Memory B cell (primary cell): ENCODE data around the gene FARP1.
A peak's percentile ranks its signal among the peaks of the same experiment; 100 is the strongest.

Source experiments
- ATAC-seq: fragments of 150-1000 bp; cut with Tn5 transposase; 2 replicates; pipeline ENCODE4 v1.10.0; 2021; ENCODE audit warnings: low read depth, mild to moderate bottlenecking, moderate library complexity
- DNase-seq, 2 donors: peaks; one replicate each; pipeline ENCODE4 v3.0.0; 2022; ENCODE audit warnings: low spot score in 2 of 2
- H3K27ac Mint-ChIP-seq: one replicate; pipeline ENCODE4 v1.8.0; 2022; ENCODE audit warnings: mild to moderate bottlenecking, moderate library complexity, mixed read lengths
- H3K27me3 Mint-ChIP-seq: one replicate; pipeline ENCODE4 v1.8.0; 2022; ENCODE audit warnings: mixed read lengths
- H3K36me3 Mint-ChIP-seq: one replicate; pipeline ENCODE4 v1.8.0; 2022; ENCODE audit warnings: mild to moderate bottlenecking, mixed read lengths
- H3K4me1 Mint-ChIP-seq: one replicate; pipeline ENCODE4 v1.8.0; 2022; ENCODE audit warnings: mixed read lengths
- H3K4me3 Mint-ChIP-seq: one replicate; pipeline ENCODE4 v1.8.0; 2022; ENCODE audit warnings: mild to moderate bottlenecking, moderate library complexity, mixed read lengths
- H3K9me3 Mint-ChIP-seq: one replicate; pipeline ENCODE4 v1.8.0; 2022; ENCODE audit warnings: mixed read lengths

FARP1 gene

DNA sequence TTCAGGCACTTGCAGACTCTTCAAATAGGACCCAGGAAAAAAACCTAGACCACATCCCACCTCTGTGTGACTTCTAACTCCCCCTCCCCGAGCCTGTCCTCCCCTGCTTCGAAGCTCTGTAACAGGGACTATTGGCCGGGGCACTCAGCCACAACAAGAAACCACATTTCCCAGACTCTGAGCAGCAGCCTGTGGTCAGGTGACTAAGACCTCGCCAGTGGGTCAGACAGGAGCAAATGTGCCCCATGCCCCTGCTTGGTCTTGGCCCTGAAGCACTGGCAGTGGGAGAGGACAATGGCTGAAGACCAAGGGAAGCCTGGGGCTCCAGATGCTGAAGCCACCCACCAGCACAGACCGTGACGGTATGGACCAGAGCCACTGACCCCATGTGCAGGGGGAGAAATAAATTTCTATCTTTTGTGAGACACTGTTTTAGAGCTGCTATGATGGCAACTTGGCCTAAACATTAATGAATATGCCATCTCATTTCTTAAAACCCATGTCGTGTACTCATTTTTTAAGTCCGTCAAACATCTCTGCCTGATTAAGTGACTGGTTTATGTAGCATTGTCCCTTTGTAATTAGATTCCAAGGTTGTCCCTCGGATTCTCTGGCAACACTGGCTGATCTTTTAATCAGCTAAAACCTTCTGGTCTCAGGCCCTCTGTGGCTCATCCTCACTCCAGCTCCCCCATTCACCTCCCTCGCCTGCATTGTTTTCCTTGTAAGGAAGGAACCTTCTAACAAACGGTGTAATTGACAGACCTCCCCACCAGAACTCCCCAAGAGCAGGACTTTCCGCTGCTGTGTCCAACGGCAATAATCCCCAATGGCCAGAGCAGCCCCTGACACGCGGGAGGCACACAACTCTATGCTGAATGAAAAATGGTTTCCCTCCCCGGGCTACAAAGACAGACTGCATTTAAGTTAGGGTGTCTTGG is 335.6 kb downstream of the FARP1 start:
- Mint-ChIP-seq H3K4me3 (peak overlapping the region; percentile 55), H3K4me1 (peaks cover 50% of the 10 kb centered on the region), H3K27me3 (no peaks in the 10 kb centered on the region), H3K36me3 (peaks cover 12% of the 10 kb centered on the region), H3K27ac (peak overlapping the region; percentile 19), H3K9me3 (no peaks in the 10 kb centered on the region)
- DNase-seq (no peak), ATAC-seq (no peak)

DNA sequence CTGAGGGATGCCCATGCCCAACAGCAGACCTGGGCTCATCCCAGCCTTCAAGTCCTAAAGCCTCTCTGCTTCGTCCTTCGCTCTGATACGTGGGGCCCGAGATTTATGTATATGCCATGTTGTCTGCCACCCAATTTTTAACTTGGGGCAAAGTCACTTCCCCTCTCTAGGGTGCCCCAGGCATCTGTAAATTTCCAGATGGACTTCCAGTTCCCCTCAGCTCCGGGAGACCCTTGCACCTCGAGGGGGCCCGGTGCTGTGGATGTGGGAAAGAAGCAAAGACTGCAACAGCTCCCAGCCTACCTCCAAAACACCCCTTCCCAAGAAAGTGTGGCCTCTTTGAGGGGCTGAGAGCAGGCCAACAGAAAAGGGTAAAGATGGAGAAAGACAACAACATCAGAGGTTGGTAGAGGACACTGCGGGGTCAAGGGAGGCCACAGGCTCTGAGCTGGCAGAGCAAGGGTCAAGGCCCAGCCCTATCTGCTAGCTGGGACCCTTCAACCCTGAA is 336.7 kb downstream of the FARP1 start:
- Mint-ChIP-seq H3K9me3 (no peaks in the 10 kb centered on the region), H3K36me3 (peaks cover 4% of the 10 kb centered on the region), H3K27me3 (no peaks in the 10 kb centered on the region), H3K4me3 (no peak overlapping the region), H3K4me1 (peaks cover 57% of the 10 kb centered on the region), H3K27ac (no peak overlapping the region)
- no peak for DNase-seq
- ATAC-seq = no peak

DNA sequence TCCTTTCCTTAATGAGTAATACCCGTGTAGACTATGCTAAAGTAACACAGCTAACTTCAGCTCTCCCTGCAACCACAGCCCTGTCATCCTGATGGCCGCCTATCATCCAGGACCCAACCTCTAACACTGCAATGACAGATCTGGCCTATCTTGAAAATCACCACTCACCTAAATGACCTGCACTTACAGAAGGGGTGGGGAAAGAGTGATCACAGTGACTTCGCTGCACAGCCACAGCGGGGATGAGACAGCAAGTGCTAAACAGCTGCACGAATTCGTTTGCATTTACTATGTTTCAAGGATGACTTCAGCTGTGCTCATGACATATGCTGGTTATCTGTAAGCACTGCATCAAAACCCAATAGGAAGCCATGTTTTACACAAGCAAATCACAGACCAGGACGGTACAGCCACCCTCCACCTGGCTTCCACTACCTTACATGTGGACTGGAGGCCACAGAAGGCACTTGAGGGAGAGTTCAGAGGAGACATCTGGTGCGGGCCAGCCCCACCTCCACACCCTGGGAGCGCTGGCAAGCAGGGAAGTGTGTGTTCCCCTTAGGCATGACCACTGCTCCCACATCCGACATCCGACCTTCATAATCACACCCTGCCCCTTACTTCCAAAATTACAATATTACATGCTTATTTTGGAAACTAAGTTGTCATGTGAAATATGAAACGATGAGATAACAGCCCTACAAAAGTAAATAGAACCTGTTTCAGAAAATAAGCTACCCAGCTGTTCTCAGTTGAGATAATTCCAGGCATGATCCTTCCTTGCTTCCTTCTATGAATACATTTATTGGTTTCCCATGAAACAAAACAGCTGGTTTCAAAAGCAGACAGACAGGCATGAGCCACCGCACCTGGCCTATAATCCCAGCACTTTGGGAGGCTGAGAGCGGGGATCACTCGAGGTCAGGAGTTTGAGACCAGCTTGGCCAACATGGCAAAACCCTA is 338.3 kb downstream of the FARP1 start:
- Mint-ChIP-seq H3K4me1 (peaks cover 66% of the 10 kb centered on the region), H3K9me3 (no peaks in the 10 kb centered on the region), H3K36me3 (peaks cover 4% of the 10 kb centered on the region), H3K4me3 (no peak overlapping the region), H3K27ac (peak overlapping the region; percentile 42), H3K27me3 (no peaks in the 10 kb centered on the region)
- ATAC-seq (peak; percentile 20), DNase-seq (no peak)

DNA sequence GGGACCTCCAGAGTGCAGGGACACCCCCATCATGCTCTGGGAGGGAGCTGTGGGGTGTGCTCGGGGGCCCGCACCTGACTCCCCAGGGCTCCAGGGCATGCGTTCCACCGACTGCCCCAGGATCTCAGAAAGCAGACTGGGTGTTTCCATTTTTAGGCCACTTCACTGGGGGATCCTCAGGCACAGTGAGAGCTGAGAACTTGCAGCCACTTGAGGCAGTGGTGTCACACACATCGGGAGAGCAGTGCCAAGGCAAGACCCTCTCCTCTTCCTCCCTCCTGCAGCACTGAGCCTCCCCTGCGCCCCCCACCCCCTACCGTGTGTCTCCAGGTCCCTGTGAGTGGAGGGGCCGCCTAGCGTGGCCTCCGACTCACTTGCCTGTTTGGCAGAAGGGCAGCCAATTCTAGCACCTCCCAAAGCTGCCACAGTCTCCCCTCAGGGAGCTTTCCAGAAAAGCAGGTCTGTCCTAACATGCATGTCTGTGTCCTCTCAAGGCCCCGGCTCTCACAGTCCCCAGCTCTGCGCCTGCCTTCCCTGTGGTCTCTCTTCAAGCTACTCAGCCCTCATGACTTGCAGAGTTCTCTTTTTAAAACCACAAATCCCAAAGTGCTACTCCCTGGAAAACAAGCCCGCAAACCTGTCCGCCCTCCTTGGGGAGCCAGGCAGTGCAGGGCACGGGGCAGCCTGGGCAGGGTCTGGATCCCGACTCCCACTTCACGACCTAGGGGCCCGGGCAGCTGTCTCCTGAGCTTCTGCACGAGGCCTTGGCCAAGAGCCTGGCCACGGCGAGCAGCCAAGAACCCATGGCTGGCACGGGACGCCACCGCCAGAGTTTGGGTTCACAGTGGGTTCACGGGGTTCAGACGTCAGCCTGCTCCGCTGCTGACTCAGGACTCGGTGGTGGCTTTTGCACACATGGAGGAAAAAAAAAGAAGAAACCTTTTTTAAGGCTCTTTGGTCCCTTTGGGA is 339.9 kb downstream of the FARP1 start:
- H3K4me1 Mint-ChIP-seq = peaks cover 63% of the 10 kb centered on the region
- no peaks in the 10 kb centered on the region for H3K9me3 Mint-ChIP-seq
- DNase-seq (no peak), ATAC-seq (peak; percentile 34)
- H3K27ac Mint-ChIP-seq = no peak overlapping the region
- no peaks in the 10 kb centered on the region for H3K27me3 Mint-ChIP-seq
- no peak overlapping the region for H3K4me3 Mint-ChIP-seq
- H3K36me3 Mint-ChIP-seq = peaks cover 4% of the 10 kb centered on the region

DNA sequence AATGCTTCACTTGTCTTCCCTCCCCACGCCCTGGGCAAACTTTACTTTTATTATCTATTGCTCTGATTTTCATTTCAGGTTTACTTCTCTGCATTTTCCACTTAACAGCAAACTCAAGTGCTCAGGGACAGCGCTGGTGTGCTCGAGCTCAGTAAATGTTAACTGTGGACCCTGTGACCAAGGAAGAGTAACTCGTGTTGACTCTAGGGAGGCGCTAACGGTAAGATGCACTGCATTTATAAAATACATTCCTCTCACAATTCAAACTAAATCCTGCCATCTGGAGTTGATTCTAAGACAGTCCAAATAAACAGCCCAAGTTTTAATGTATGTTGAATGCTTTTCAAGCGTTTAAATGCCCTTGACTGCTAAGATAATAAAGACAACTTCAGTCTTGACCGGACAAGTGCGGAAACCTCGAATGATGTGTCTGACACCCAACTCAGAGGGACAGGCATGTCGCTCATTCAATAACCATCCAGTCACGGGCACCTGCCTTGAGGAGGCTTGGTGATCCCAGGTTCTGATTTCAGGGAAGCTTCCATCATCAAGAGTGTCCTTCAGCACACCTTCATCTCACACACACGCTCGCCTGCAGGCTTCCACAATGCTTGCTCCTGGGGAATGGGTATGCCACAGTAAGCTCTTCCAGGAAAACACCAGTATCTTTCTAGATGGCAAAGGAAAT is 340.9 kb downstream of the FARP1 start:
- Mint-ChIP-seq H3K4me3 (no peak overlapping the region), H3K36me3 (peaks cover 4% of the 10 kb centered on the region), H3K27me3 (no peaks in the 10 kb centered on the region), H3K4me1 (peaks cover 63% of the 10 kb centered on the region), H3K27ac (no peak overlapping the region), H3K9me3 (no peaks in the 10 kb centered on the region)
- ATAC-seq (no peak), DNase-seq (no peak)

DNA sequence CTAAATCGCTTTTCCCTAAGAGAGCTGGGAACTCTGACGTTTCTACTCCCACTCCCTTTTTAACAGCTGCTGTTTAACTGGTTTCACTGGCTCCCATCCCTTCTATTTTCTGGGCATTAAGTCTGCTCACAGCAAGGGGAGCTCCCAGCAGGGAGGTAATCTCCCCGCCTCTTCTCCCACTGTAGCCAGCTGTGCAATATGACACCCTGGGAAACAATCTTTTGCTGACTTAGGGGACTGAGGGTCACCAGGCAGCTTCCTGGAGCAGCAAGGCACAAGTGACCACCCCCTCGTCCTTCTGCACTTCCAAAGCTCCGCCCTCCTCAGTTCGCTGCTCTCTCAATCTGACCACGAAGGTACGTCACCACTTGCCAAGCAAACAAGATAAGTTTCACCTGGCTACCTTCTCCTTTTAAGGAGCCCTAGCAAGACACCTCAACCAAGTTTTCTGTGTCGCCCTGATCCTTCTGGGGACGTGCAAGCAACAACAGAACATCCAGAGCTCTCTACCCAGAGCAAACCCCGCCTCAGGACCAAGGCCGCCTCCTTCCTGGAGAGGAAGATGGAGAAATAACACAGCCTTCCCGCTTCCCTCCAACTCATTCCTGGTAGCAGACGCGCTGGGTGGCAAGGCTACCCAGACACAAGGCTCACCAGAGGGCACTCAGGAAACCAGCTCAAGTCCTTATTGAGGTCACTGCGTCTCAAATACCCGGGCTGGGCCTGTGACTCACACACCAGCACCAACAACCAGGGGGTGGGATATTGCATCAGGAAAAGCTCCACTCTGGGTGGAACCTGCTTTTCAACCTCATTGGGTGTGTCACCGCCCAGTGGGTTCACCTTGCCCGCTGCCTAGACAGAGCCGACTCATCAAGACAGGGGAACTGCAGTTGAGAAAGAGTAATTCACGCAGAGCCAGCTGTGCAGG is 341.7 kb downstream of the FARP1 start:
- Mint-ChIP-seq H3K4me3 (no peak overlapping the region), H3K27me3 (no peaks in the 10 kb centered on the region), H3K4me1 (peaks cover 68% of the 10 kb centered on the region), H3K27ac (no peak overlapping the region), H3K36me3 (peaks cover 4% of the 10 kb centered on the region), H3K9me3 (no peaks in the 10 kb centered on the region)
- DNase-seq (no peak), ATAC-seq (no peak)

DNA sequence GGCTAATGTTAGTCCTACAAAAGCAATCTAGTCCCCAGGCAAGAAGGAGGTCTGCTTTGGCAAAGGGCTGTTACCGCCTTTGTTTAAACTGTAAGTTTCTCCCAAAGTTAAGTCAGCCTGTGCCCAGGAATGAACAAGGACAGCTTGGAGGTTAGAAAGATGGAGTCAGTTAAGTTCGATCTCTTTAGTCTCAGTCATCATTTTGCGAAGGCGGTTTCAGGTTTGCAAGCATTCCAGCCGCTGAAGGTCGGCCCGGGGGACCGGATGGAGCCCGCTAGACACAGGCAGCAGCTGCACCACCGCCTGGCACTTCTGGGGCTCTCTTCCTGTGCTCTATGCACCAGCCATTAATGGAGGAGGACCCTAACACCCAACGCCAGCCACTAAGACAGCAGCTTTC is 342.7 kb downstream of the FARP1 start:
- no peak for ATAC-seq
- peaks cover 9% of the 10 kb centered on the region for H3K36me3 Mint-ChIP-seq
- no peak for DNase-seq
- H3K4me1 Mint-ChIP-seq = peaks cover 74% of the 10 kb centered on the region
- no peak overlapping the region for H3K27ac Mint-ChIP-seq
- no peaks in the 10 kb centered on the region for H3K27me3 Mint-ChIP-seq
- H3K4me3 Mint-ChIP-seq = no peak overlapping the region
- H3K9me3 Mint-ChIP-seq = no peaks in the 10 kb centered on the region

DNA sequence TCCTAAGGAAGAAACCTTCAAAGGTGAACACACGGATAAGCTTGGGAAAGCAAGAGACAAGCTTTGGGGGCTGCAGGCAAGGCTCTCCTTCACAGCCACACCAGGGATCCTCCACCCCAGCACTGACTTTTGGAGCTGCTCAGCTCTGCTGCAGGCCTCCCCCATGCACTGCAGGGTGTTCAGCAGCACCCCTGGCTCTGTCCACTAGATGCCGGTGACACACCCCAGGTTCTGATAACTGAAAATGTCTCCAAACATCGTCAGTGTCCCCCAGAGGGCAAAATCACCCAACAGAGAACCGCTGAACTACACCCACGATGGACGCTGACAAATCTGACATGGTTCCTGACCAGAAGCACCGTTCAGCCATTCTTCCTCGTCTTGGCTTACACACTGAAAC is 343.5 kb downstream of the FARP1 start:
- H3K4me1 Mint-ChIP-seq = peaks cover 74% of the 10 kb centered on the region
- H3K27me3 Mint-ChIP-seq = no peaks in the 10 kb centered on the region
- DNase-seq (no peak), ATAC-seq (no peak)
- no peaks in the 10 kb centered on the region for H3K9me3 Mint-ChIP-seq
- H3K36me3 Mint-ChIP-seq = peaks cover 7% of the 10 kb centered on the region
- no peak overlapping the region for H3K4me3 Mint-ChIP-seq
- H3K27ac Mint-ChIP-seq = no peak overlapping the region

DNA sequence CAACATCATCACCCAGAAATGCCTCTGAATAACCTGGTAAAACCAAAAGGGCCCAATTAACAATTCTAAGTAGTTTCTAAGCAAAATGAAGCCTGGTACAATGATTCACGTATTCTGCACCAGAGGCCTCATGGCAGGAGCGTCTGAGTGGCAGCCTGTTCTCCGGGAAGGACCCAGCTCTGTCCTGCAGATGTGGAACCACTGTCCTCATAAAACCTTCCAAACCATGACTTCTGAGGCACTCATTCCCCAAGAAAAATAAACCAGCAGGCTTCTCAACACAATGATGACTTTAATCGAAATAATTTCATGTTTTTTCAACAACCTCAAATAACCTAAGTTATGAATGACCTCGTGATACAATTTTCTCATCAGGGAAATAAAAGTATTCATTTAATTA is 344.1 kb downstream of the FARP1 start:
- no peak for ATAC-seq
- Mint-ChIP-seq H3K9me3 (no peaks in the 10 kb centered on the region), H3K27me3 (no peaks in the 10 kb centered on the region), H3K4me1 (peaks cover 74% of the 10 kb centered on the region), H3K27ac (no peak overlapping the region), H3K36me3 (peaks cover 8% of the 10 kb centered on the region), H3K4me3 (no peak overlapping the region)
- DNase-seq = no peak

DNA sequence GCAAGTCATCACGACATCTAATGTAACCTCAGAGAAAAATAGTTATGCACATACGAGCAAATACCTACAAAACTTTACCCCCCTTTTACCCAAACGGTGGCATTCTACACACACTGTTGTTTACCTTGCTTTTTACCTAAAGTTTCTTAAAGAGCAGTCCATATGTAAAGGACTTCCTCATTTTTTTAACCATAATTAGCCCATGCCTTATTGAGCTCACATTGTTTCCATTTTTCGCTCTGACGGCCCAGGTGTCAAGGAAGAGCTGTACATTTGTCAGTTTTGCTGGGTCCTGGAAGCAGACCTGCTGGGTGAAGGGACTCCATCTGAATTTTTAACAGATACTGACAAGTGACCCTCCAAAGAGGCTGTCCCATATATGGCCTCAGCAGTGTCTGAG is 344.6 kb downstream of the FARP1 start:
- Mint-ChIP-seq H3K4me3 (peak overlapping the region; percentile 49), H3K27ac (peak overlapping the region; percentile 13), H3K27me3 (no peaks in the 10 kb centered on the region), H3K4me1 (peaks cover 77% of the 10 kb centered on the region), H3K9me3 (no peaks in the 10 kb centered on the region), H3K36me3 (peaks cover 8% of the 10 kb centered on the region)
- ATAC-seq = peak; percentile 51
- no peak for DNase-seq

DNA sequence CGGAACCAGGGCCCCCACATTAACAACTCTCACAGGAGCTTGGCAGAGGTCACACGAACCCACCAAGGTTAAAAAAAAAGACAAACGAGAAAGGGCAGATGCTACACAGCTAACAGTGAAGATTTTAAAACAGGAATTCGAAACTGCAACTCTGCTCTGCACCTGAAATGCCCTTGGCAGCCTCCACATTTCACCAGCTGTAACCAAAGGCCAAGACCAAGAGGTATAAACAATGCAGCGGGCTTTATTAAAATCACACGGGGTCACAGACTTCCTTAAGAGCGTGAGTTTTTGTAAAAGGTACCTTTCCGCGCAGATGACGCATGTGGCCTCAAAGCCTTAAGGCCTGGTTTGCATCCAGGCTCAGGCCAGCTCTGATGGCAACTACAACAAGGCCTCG is 345.8 kb downstream of the FARP1 start:
- H3K9me3 Mint-ChIP-seq = no peaks in the 10 kb centered on the region
- H3K27ac Mint-ChIP-seq = peak overlapping the region; percentile 70
- H3K27me3 Mint-ChIP-seq = no peaks in the 10 kb centered on the region
- peak; percentile 85 for ATAC-seq
- peaks cover 10% of the 10 kb centered on the region for H3K36me3 Mint-ChIP-seq
- peaks cover 75% of the 10 kb centered on the region for H3K4me1 Mint-ChIP-seq
- no peak overlapping the region for H3K4me3 Mint-ChIP-seq
- DNase-seq = peak in 1 of 2 donors; percentile 39
